ENCODE measurements around the gene ZNF236.

DNA sequence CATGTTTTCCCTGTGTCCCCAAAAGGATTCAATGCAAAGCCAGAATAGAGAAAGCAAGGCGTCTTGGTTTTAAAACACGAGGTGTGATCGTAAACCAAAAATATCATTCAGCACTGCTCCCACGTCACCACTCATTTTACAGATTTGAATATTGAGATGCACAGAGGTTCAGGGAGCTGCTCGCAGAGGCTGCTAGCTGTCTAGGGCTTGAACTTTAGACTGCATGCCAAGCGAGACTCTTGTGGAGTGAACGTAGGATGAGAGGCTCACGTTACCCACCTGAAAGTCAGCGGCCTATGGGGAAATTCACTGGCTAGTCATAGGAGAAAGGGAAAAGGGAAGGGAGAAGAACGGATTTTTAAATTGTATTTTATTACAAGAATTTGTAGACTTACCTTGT lies 180.1 kb downstream of the ZNF236 start:
- TF ChIP-seq, protein P1, sequence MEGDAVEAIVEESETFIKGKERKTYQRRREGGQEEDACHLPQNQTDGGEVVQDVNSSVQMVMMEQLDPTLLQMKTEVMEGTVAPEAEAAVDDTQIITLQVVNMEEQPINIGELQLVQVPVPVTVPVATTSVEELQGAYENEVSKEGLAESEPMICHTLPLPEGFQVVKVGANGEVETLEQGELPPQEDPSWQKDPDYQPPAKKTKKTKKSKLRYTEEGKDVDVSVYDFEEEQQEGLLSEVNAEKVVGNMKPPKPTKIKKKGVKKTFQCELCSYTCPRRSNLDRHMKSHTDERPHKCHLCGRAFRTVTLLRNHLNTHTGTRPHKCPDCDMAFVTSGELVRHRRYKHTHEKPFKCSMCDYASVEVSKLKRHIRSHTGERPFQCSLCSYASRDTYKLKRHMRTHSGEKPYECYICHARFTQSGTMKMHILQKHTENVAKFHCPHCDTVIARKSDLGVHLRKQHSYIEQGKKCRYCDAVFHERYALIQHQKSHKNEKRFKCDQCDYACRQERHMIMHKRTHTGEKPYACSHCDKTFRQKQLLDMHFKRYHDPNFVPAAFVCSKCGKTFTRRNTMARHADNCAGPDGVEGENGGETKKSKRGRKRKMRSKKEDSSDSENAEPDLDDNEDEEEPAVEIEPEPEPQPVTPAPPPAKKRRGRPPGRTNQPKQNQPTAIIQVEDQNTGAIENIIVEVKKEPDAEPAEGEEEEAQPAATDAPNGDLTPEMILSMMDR (IDR thresholded peaks at IDR 0.05; ENCODE audit: poor library complexity, severe bottlenecking) = no peak
- TF ChIP-seq EZH2 (IDR thresholded peaks at IDR 0.05; ENCODE audit: borderline replicate concordance, insufficient read depth, low read length, poor library complexity, severe bottlenecking) (no peak), TAF1 (IDR thresholded peaks at IDR 0.05; ENCODE audit: low read depth) (no peak)

All from neural cell (in vitro differentiated cells).